Measurements from ENCODE around the gene STAB2.

The STAB2 gene

GRCh38 chr12:103716517-103717196, 129.6 kb downstream of the STAB2 start:
- TF ChIP-seq POLR2AphosphoS5 (IDR thresholded peaks at IDR 0.05; ENCODE audit: low read depth, low read length) (no peak), TAF1 (IDR thresholded peaks at IDR 0.05; ENCODE audit: borderline replicate concordance, insufficient read depth, low read length) (no peak), REST (IDR thresholded peaks at IDR 0.05; ENCODE audit: insufficient read depth in 1 of 2, low read depth in 2 of 2, low read length in 2 of 2) (no peak), SIN3A (IDR thresholded peaks at IDR 0.05; ENCODE audit: borderline replicate concordance, insufficient read depth, low read length) (no peak), FOXP2 (optimal IDR thresholded peaks at IDR 0.05; ENCODE audit: borderline replicate concordance, extremely low read depth, extremely low read length, insufficient read depth) (no peak)

GRCh38 chr12:103725398-103725797, 138.3 kb downstream of the STAB2 start:
- TF ChIP-seq TAF1 (IDR thresholded peaks at IDR 0.05; ENCODE audit: borderline replicate concordance, insufficient read depth, low read length) (no peak), SIN3A (IDR thresholded peaks at IDR 0.05; ENCODE audit: borderline replicate concordance, insufficient read depth, low read length) (no peak)

- TF ChIP-seq REST (IDR thresholded peaks at IDR 0.05; ENCODE audit: insufficient read depth in 1 of 2, low read depth in 2 of 2, low read length in 2 of 2) (no peak), SIN3A (IDR thresholded peaks at IDR 0.05; ENCODE audit: borderline replicate concordance, insufficient read depth, low read length) (no peak), FOXP2 (optimal IDR thresholded peaks at IDR 0.05; ENCODE audit: borderline replicate concordance, extremely low read depth, extremely low read length, insufficient read depth) (no peak), POLR2AphosphoS5 (IDR thresholded peaks at IDR 0.05; ENCODE audit: low read depth, low read length) (no peak), TAF1 (IDR thresholded peaks at IDR 0.05; ENCODE audit: borderline replicate concordance, insufficient read depth, low read length) (no peak)
These were observed 140.6 kb downstream of the STAB2 start for GRCh38 chr12:103727638-103728037.

GRCh38 chr12:103728323-103728722, 141.2 kb downstream of the STAB2 start:
- TF ChIP-seq REST (IDR thresholded peaks at IDR 0.05; ENCODE audit: insufficient read depth in 1 of 2, low read depth in 2 of 2, low read length in 2 of 2) (no peak), SIN3A (IDR thresholded peaks at IDR 0.05; ENCODE audit: borderline replicate concordance, insufficient read depth, low read length) (no peak), TAF1 (IDR thresholded peaks at IDR 0.05; ENCODE audit: borderline replicate concordance, insufficient read depth, low read length) (no peak), FOXP2 (optimal IDR thresholded peaks at IDR 0.05; ENCODE audit: borderline replicate concordance, extremely low read depth, extremely low read length, insufficient read depth) (no peak), POLR2AphosphoS5 (IDR thresholded peaks at IDR 0.05; ENCODE audit: low read depth, low read length) (no peak)

GRCh38 chr12:103729499-103729898, 142.4 kb downstream of the STAB2 start:
- TF ChIP-seq POLR2AphosphoS5 (IDR thresholded peaks at IDR 0.05; ENCODE audit: low read depth, low read length) (no peak), REST (IDR thresholded peaks at IDR 0.05; ENCODE audit: insufficient read depth in 1 of 2, low read depth in 2 of 2, low read length in 2 of 2) (no peak)
